Measurements from ENCODE around the gene GPX6. TPM values are rescaled to one million over a fixed set of nuclear protein-coding genes. Genes with fewer than 3 reads are reported as not detected.
"Not testable (repeated sequence)": the region's sequence is repeated elsewhere in the genome, so short reads cannot be mapped to it uniquely, and the experiment has no call there.

Gene GPX6
- total and polyA plus RNA-seq, 2 donors (not counting 1 experiment from before 2014, with no cell fraction given), result not detected

DNA sequence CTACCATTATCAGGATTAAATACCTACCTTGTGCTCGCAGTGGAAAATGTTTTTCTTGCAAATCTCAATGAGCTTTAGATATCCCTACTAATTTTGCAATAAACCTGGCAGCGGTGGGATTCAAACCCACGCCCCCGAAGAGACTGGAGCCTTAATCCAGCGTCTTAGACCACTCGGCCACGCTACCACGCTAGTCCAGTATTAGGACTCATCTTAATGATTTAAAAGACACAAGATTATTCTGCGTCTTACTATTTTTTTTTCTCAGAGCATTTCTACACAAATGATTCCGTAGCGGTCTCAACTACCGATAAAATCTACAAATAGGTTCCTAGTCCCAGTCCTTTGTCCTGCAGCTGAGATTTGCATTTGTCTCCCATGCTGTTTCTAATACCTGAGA is 37.1 kb downstream of the GPX6 start:
- no peak overlapping the region for H3K4me2 ChIP-seq (ENCODE audit: extremely low read depth, insufficient read depth, low read length)

DNA sequence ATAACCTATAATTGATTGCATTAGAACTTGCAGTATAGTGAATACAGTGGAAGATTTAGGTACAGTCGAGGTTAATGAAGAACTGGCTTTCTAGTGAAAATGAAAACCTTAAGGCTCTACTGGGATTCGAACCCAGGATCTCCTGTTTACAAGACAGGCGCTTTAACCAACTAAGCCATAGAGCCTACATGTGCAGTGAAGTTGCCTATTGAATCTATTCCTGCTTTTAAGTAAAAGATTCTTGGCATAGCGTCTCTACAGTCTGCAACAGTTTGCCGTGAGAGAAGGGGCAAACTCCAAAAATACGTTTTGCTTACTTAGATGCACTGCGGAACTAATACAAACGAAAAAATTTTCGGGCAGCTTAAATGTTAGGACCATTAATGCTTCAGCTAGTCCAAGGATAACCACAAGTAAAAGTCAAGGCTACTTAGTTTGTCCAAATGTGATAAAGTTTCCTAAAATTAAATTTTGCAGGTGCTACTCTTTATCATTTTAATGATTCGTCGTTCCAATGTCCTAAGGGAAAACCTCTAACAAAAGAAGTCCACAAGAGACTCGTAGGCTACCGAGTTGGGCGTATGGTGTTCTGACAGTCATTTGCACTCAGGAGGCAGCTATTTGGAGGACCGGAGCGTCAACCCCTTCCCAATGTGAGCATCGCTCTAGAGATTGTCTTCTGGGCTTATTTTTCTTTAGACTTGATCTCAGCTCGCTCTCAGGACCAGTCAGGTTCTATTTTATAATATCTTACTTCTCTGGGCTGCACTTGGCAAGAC is 41.0 kb downstream of the GPX6 start:
- Histone ChIP-seq H3K36me3 (ENCODE audit: control insufficient read depth, insufficient read depth, low read length) (no peaks in the 10 kb centered on the region), H3K4me2 (ENCODE audit: extremely low read depth, insufficient read depth, low read length) (peak overlapping the region; percentile 64), H2AFZ (ENCODE audit: low read length) (peak overlapping the region; percentile 22), H3K9me3 (ENCODE audit: control insufficient read depth, insufficient read depth, low read depth, low read length) (no peaks in the 10 kb centered on the region), H3K79me2 (ENCODE audit: control insufficient read depth, insufficient read depth, low read length) (no peaks in the 10 kb centered on the region), H3K9ac (ENCODE audit: insufficient read depth, low read length) (no peak overlapping the region), H3K27ac (ENCODE audit: insufficient read depth, low read length) (no peak overlapping the region), H3K27me3 (ENCODE audit: control insufficient read depth, insufficient read depth, low read length) (peaks cover 5% of the 10 kb centered on the region), H4K20me1 (ENCODE audit: control insufficient read depth, extremely low read depth, insufficient read depth, low read length) (no peaks in the 10 kb centered on the region), H3K4me3 (replicated peaks in 1 of 4; ENCODE audit: control extremely low read depth in 1 of 4, insufficient read depth in 1 of 4, low read depth in 3 of 4, low read length in 4 of 4) (peak overlapping the region; percentile 47 to 82 (median 61)), H3K4me1 (ENCODE audit: control insufficient read depth, extremely low read depth, insufficient read depth, low read length) (no peaks in the 10 kb centered on the region)
- DNase-seq (ENCODE audit: low read depth in 2 of 2), result peak; percentile 82 to 94
- TF ChIP-seq, protein P1, sequence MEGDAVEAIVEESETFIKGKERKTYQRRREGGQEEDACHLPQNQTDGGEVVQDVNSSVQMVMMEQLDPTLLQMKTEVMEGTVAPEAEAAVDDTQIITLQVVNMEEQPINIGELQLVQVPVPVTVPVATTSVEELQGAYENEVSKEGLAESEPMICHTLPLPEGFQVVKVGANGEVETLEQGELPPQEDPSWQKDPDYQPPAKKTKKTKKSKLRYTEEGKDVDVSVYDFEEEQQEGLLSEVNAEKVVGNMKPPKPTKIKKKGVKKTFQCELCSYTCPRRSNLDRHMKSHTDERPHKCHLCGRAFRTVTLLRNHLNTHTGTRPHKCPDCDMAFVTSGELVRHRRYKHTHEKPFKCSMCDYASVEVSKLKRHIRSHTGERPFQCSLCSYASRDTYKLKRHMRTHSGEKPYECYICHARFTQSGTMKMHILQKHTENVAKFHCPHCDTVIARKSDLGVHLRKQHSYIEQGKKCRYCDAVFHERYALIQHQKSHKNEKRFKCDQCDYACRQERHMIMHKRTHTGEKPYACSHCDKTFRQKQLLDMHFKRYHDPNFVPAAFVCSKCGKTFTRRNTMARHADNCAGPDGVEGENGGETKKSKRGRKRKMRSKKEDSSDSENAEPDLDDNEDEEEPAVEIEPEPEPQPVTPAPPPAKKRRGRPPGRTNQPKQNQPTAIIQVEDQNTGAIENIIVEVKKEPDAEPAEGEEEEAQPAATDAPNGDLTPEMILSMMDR (conservative IDR thresholded peaks at IDR 0.05 in 1 of 2, IDR thresholded peaks at IDR 0.05 in 1 of 2; ENCODE audit: low read depth in 1 of 2, low read length in 2 of 2), result no peak
- no peak for TF ChIP-seq EZH2 (IDR thresholded peaks at IDR 0.05; ENCODE audit: low read length, missing control alignments)

More for the DNA sequence above, 37.1 kb downstream of the GPX6 start:
- Histone ChIP-seq H3K27ac (ENCODE audit: insufficient read depth, low read length) (no peak overlapping the region), H4K20me1 (ENCODE audit: control insufficient read depth, extremely low read depth, insufficient read depth, low read length) (no peaks in the 10 kb centered on the region), H3K79me2 (ENCODE audit: control insufficient read depth, insufficient read depth, low read length) (no peaks in the 10 kb centered on the region), H3K9ac (ENCODE audit: insufficient read depth, low read length) (no peak overlapping the region), H3K27me3 (ENCODE audit: control insufficient read depth, insufficient read depth, low read length) (peaks cover 14% of the 10 kb centered on the region), H2AFZ (ENCODE audit: low read length) (no peak overlapping the region), H3K4me3 (replicated peaks in 1 of 4; ENCODE audit: control extremely low read depth in 1 of 4, insufficient read depth in 1 of 4, low read depth in 3 of 4, low read length in 4 of 4) (peak overlapping the region in 2 of 4 experiments; percentile 7 to 32), H3K36me3 (ENCODE audit: control insufficient read depth, insufficient read depth, low read length) (no peaks in the 10 kb centered on the region), H3K9me3 (ENCODE audit: control insufficient read depth, insufficient read depth, low read depth, low read length) (no peaks in the 10 kb centered on the region), H3K4me1 (ENCODE audit: control insufficient read depth, extremely low read depth, insufficient read depth, low read length) (no peaks in the 10 kb centered on the region)
- peak in 1 of 2 donors; percentile 9 for DNase-seq (ENCODE audit: low read depth in 2 of 2)
- no peak for TF ChIP-seq EZH2 (IDR thresholded peaks at IDR 0.05; ENCODE audit: low read length, missing control alignments)
- TF ChIP-seq, protein P1 (conservative IDR thresholded peaks at IDR 0.05 in 1 of 2, IDR thresholded peaks at IDR 0.05 in 1 of 2; ENCODE audit: low read depth in 1 of 2, low read length in 2 of 2), result no peak

- not testable (repeated sequence) for H3K4me1 ChIP-seq (ENCODE audit: control insufficient read depth, extremely low read depth, insufficient read depth, low read length); DNase-seq (ENCODE audit: low read depth in 2 of 2); H3K4me2 ChIP-seq (ENCODE audit: extremely low read depth, insufficient read depth, low read length); H3K36me3 ChIP-seq (ENCODE audit: control insufficient read depth, insufficient read depth, low read length); H4K20me1 ChIP-seq (ENCODE audit: control insufficient read depth, extremely low read depth, insufficient read depth, low read length); H3K9ac ChIP-seq (ENCODE audit: insufficient read depth, low read length); H3K27me3 ChIP-seq (ENCODE audit: control insufficient read depth, insufficient read depth, low read length); H3K27ac ChIP-seq (ENCODE audit: insufficient read depth, low read length); H3K4me3 ChIP-seq (replicated peaks in 1 of 4; ENCODE audit: control extremely low read depth in 1 of 4, insufficient read depth in 1 of 4, low read depth in 3 of 4, low read length in 4 of 4); H3K79me2 ChIP-seq (ENCODE audit: control insufficient read depth, insufficient read depth, low read length); H3K9me3 ChIP-seq (ENCODE audit: control insufficient read depth, insufficient read depth, low read depth, low read length); H2AFZ ChIP-seq (ENCODE audit: low read length)
Measured at GRCh38 chr6:28469153-28469745, 46.3 kb downstream of the GPX6 start.
